Adrenal gland (tissue), 12 donors: ENCODE measurements around the gene EMX1. TPM values are rescaled to one million over a fixed set of nuclear protein-coding genes. Genes with fewer than 3 reads are reported as not detected.

Source experiments
- DNase-seq, 7 donors: peaks; one replicate each; pipeline ENCODE4 v3.0.0-alpha.2; 2019 to 2020
- H3K27ac ChIP-seq, 5 donors: fragments of 200-600 bp; sonication (generic) in 4 of 5; 1 replicate in 3 of 5; 2 replicates in 2 of 5; pipeline versions ENCODE4 v1.5.1 to v1.8.0; 2016 to 2020; ENCODE audit warnings: mild to moderate bottlenecking in 1 of 5
- H3K27me3 ChIP-seq: fragments of 200-600 bp; 2 replicates; pipeline ENCODE4 v1.8.0; 2021
- H3K36me3 ChIP-seq, 2 donors: fragments of 200-600 bp; replicated peaks in 1 of 2; 1 replicate in 1 of 2; 2 replicates in 1 of 2; pipeline versions ENCODE4 v1.5.1 to v1.8.0; 2018 to 2022
- H3K4me1 ChIP-seq, 2 donors: fragments of 200-600 bp; replicated peaks in 1 of 2; 1 replicate in 1 of 2; 2 replicates in 1 of 2; pipeline versions ENCODE4 v1.5.1 to v1.8.0; 2018 to 2021
- H3K4me3 ChIP-seq, 4 donors: fragments of 200-600 bp; sonication (generic) in 3 of 4; one replicate each; pipeline ENCODE4 v1.5.1; 2016 to 2018
- H3K9me3 ChIP-seq, 3 donors: fragments of 200-600 bp; sonication (generic) in 1 of 3; replicated peaks in 1 of 3; 1 replicate in 2 of 3; 2 replicates in 1 of 3; pipeline versions ENCODE4 v1.5.1 to v1.8.0; 2016 to 2021
- POLR2A ChIP-seq, 2 donors: fragments of 450-650 bp; IDR thresholded peaks; one replicate each; pipeline ENCODE4 v1.6.1; 2017; ENCODE audit warnings: antibody characterized with exemption in 2 of 2, mild to moderate bottlenecking in 2 of 2, moderate library complexity in 1 of 2
- WGBS, 4 donors: extraction: QIAGEN DNeasy Blood & Tissue Kit in 2 of 4; methylation state at CpG; one replicate each; pipeline versions ENCODE4 v1.1.5 to v1.1.7; 2013 to 2017; 5-methylcytosine and 5-hydroxymethylcytosine counted together
- intact Hi-C, 2 donors: fragments of 100-400 bp; cut with DNase I; formaldehyde crosslinking; loops; one replicate each; pipeline versions ENCODE4 v1.14.1 to v1.15.0; 2022 to 2023
- polyA plus RNA-seq, 3 donors: library from polyadenylated mRNA; stranded (reverse); fragments of 200-250 nt in 2 of 3; fragments of 350-450 nt in 1 of 3; fragmentation: Illumina TruSeq in 1 of 3; extraction: RNeasy Lipid Tissue Mini Kit (QIAGEN cat#74804) in 1 of 3; gene quantifications; one replicate each; pipeline ENCODE4 v1.2.3, GENCODE V29; 2013 to 2014
- total RNA-seq, 9 donors: library from RNA; depleted of rRNA in 4 of 9; stranded (reverse); fragments of >200 nt in 4 of 9; fragments of 120-200 nt in 1 of 9; fragmentation: NEBNext Ultra II Directional in 1 of 9; extraction: Animal tissue kit (Norgen Biotek cat#: 25700) in 1 of 9; gene quantifications; one replicate each; pipeline versions ENCODE4 v1.1.0 to v1.2.4, GENCODE V29; 2013 to 2023
- TF ChIP-seq, protein P1 (sequence below), 6 experiments: fragments of 450-650 bp in 4 of 6; fragments of 200-600 bp in 2 of 6; sonication (generic) in 1 of 6; IDR thresholded peaks; 1 replicate in 5 of 6; 2 replicates in 1 of 6; pipeline versions ENCODE4 v1.5.1 to v1.8.0; 2016 to 2021; ENCODE audit warnings: antibody characterized with exemption in 6 of 6, mild to moderate bottlenecking in 2 of 6, moderate library complexity in 1 of 6
- donor health status: healthy with polysubstance abuse.
- donor health status: Bipolar disorder and iron deficiency.
- donor health status: DM: yes; HTN: yes; CAD: no.
- donor health status: DM: no; HTN: no; CAD: no.
- donor health status: DM: no; HTN: no; CAD: no.
- donor health status: DM: yes; HTN: yes; CAD: no.

Gene EMX1
- total and polyA plus RNA-seq, 12 donors: 0.10 to 0.15 TPM; not detected in 10

DNA sequence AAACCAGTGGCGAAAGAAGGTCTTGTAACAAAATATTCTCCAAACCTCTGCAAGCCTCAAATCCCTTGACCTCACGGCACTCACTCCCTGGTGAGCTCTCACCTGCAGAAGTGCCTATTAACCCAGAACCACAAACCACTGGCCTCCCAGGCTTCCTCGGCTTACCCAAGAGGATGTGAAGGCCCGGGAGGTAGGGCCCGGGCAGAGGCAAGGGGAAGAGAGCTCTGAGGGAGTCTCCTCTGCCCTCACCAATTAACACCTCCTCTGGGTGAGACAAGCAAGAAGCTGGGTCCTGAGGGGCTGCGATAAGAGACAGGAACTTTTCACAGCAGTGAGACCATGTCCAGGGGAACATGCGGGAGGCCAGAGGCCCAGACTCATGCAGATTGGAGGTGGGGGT is 53.7 kb downstream of the EMX1 start:
- DNase-seq: no peak
- Histone ChIP-seq H3K27me3 (no peaks in the 10 kb centered on the region), H3K36me3 (peaks cover 0 to 3% of the 10 kb centered on the region in 2 donors), H3K4me3 (no peak overlapping the region), H3K4me1 (no peaks in the 10 kb centered on the region), H3K27ac (no peak overlapping the region), H3K9me3 (no peaks in the 10 kb centered on the region)
- WGBS, 4 donors: 83 to 95% (median 93%) methylated on average over 7 of the region's 7 CpGs
- TF ChIP-seq POLR2A (IDR thresholded peaks at IDR 0.05): no peak
- TF ChIP-seq, protein P1, sequence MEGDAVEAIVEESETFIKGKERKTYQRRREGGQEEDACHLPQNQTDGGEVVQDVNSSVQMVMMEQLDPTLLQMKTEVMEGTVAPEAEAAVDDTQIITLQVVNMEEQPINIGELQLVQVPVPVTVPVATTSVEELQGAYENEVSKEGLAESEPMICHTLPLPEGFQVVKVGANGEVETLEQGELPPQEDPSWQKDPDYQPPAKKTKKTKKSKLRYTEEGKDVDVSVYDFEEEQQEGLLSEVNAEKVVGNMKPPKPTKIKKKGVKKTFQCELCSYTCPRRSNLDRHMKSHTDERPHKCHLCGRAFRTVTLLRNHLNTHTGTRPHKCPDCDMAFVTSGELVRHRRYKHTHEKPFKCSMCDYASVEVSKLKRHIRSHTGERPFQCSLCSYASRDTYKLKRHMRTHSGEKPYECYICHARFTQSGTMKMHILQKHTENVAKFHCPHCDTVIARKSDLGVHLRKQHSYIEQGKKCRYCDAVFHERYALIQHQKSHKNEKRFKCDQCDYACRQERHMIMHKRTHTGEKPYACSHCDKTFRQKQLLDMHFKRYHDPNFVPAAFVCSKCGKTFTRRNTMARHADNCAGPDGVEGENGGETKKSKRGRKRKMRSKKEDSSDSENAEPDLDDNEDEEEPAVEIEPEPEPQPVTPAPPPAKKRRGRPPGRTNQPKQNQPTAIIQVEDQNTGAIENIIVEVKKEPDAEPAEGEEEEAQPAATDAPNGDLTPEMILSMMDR (IDR thresholded peaks at IDR 0.05): no peak
- intact Hi-C loops: loop anchor here in 1 of 2 donors (10.0 kb wide), 1 partner anchor 76 kb away; no protein-coding TSS in a partner anchor

DNA sequence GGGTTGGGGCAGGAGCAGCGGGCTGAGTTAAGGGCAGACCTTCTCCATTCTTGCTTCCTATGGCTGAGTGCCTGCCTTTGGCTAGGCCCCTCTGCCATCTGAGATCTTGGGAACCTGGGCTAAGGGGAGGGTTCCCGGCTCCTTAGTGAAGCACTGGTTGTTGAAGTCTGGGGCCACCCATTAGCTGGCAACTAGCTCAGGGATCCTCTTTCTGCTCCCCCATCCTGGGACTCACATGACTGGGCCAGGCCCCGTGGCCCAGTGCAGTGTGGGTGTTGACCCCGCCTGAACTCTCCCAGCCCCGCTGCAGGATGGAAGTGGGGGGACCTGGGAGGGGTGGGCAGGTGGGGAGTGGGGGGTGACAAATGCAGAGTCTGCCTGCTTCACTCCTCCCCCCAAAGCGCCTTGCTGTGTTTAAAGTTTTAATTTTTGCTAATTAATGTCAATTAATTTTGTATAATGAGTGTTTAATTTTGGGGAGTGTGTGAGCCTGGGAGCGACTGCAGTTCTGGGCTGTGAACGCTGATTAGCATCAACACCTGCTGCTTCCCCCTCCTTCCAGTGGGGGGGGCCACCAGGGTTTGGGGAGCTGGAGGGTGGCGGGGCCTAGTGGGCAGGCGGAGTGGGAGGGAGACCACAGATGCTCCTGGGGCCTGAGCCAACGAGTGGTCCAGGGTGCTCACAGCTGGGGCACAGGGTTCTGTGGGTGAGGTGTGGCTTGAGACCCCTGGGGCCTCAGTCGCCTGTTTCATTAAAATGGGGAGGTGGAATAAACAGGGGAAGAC is 55.2 kb downstream of the EMX1 start:
- Histone ChIP-seq H3K4me3 (no peak overlapping the region), H3K4me1 (no peaks in the 10 kb centered on the region), H3K27ac (no peak overlapping the region), H3K36me3 (peaks cover 0 to 3% of the 10 kb centered on the region in 2 donors), H3K27me3 (no peaks in the 10 kb centered on the region), H3K9me3 (no peaks in the 10 kb centered on the region)
- TF ChIP-seq, protein P1 (IDR thresholded peaks at IDR 0.05): no peak
- no peak for TF ChIP-seq POLR2A (IDR thresholded peaks at IDR 0.05)
- WGBS, 4 donors: 89 to 97% (median 90%) methylated on average over 7 to 12 of the region's 12 CpGs
- no peak for DNase-seq
- intact Hi-C loops: loop anchor here in 1 of 2 donors (10.0 kb wide), 1 partner anchor 78 kb away; no protein-coding TSS in a partner anchor

DNA sequence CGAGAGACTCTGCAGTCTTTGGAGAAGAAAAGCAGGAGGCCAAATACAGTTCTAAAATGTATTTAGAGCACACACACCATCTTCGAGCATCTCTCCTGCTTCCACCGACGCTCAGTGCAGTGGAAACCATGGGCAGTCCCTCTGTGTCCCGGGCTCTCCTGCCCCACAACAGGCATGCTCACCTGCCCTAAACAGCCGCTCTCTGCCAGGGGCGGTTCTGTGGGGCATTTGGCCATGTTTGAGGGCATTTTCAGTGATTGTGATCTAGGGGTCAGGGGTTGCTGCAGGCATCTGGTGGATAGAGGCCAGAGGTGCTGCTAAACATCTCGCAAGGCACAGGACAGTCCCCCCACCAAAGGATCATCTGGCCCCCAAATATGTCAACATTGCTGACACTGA is 55.8 kb downstream of the EMX1 start:
- DNase-seq: no peak
- Histone ChIP-seq H3K4me1 (no peaks in the 10 kb centered on the region), H3K27me3 (no peaks in the 10 kb centered on the region), H3K4me3 (no peak overlapping the region), H3K36me3 (peaks cover 0 to 3% of the 10 kb centered on the region in 2 donors), H3K27ac (no peak overlapping the region), H3K9me3 (no peaks in the 10 kb centered on the region)
- TF ChIP-seq, protein P1 (IDR thresholded peaks at IDR 0.05): no peak
- no peak for TF ChIP-seq POLR2A (IDR thresholded peaks at IDR 0.05)
- intact Hi-C loops: loop anchor here in 1 of 2 donors (10.0 kb wide), 1 partner anchor 78 kb away; no protein-coding TSS in a partner anchor
- 91 to 97% (median 95%) methylated on average over 5 to 8 of the region's 8 CpGs for WGBS, 4 donors

DNA sequence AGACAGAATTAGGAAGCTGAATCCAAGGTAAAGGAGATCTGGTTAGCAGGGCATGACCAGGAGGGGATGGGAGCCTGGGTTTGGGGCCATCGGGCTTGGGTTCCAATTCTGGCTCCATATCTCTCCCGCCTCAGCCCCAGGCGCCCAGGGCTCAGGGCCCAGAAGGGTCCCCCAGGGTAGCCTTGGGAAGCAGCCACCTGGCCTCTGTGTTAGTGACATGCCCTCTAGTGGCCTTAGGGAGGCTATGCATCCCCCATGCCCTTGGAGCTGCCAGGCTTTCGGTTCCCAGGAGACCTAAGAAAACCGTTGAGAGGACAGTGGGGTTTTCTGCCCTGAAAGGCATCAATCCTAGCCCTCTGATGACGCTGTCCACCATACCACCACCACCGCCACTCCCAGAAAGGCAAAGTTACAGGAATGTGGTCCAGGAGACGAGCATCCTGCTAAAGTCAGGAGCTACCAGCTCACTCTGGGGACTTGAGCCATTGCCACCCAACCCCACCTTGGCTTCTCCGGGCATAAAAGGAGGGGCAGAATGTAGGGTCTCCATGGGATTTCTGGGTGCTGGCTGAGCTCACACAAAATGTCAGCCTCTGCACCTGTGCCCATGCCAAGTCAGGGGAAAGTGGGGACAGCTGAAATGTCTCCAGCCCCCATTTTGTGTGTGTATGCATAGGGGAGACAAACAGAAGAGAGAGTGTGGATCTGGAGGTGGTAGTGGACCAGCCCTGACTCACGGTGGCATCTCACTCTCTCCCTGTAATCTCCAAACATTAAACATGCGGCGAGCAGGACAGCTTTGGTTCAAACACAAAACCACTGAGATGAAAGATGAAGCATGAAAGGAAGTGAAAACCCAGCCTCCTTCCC is 56.5 kb downstream of the EMX1 start:
- intact Hi-C loops: loop anchor here in 1 of 2 donors (10.0 kb wide), 1 partner anchor 79 kb away; no protein-coding TSS in a partner anchor
- no peaks in the 10 kb centered on the region for H3K27me3 ChIP-seq
- H3K4me3 ChIP-seq: no peak overlapping the region
- H3K27ac ChIP-seq: no peak overlapping the region
- no peaks in the 10 kb centered on the region for H3K9me3 ChIP-seq
- H3K4me1 ChIP-seq: no peaks in the 10 kb centered on the region
- DNase-seq: peak in 6 of 7 donors; percentile 33 to 67 (median 49)
- 62 to 68% (median 65%) methylated on average over 10 to 12 of the region's 12 CpGs for WGBS, 4 donors
- peaks cover 0 to 3% of the 10 kb centered on the region in 2 donors for H3K36me3 ChIP-seq
- TF ChIP-seq, protein P1 (IDR thresholded peaks at IDR 0.05): peak; percentile 41 to 65 (median 50)
- TF ChIP-seq POLR2A (IDR thresholded peaks at IDR 0.05): no peak
